ENCODE measurements around the gene PACRG.

DNA sequence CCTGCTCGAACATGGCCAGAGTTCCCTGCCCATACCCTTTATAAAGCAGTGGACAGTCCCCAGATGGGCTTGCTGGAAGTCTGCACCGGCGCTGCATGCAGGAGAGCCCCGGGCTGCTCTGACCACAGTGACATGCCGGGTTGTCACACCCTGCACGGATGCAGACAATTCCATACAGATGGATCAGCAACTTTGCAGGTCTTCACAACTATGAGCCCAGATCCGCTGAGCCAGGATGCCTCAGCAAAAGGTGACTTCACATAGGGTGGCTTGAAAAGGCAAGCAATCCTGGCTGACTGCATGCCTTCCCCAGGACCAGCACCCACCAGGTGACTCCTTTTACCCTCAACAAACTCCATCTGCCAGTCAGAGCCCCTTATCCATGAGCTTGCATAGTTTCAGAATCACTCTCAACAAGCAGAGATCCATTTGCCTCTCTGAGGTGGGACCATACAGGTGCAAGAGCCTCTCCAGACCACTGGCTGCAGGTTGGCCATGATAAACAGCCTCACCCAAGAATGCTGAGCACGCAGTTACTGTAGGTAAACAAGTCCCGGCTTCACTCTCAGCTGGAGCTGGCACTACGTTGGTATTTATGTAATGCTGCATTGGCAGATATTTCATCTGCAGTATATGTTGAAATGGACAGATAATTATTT lies 503.7 kb downstream of the PACRG start:
- TF ChIP-seq, protein P1, sequence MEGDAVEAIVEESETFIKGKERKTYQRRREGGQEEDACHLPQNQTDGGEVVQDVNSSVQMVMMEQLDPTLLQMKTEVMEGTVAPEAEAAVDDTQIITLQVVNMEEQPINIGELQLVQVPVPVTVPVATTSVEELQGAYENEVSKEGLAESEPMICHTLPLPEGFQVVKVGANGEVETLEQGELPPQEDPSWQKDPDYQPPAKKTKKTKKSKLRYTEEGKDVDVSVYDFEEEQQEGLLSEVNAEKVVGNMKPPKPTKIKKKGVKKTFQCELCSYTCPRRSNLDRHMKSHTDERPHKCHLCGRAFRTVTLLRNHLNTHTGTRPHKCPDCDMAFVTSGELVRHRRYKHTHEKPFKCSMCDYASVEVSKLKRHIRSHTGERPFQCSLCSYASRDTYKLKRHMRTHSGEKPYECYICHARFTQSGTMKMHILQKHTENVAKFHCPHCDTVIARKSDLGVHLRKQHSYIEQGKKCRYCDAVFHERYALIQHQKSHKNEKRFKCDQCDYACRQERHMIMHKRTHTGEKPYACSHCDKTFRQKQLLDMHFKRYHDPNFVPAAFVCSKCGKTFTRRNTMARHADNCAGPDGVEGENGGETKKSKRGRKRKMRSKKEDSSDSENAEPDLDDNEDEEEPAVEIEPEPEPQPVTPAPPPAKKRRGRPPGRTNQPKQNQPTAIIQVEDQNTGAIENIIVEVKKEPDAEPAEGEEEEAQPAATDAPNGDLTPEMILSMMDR (IDR thresholded peaks at IDR 0.05; ENCODE audit: poor library complexity, severe bottlenecking): no peak
- no peak for TF ChIP-seq RAD21 (conservative IDR thresholded peaks at IDR 0.05)

All from neural cell (in vitro differentiated cells).